Measurements from ENCODE around the gene DAPK1.

Gene DAPK1

DNA sequence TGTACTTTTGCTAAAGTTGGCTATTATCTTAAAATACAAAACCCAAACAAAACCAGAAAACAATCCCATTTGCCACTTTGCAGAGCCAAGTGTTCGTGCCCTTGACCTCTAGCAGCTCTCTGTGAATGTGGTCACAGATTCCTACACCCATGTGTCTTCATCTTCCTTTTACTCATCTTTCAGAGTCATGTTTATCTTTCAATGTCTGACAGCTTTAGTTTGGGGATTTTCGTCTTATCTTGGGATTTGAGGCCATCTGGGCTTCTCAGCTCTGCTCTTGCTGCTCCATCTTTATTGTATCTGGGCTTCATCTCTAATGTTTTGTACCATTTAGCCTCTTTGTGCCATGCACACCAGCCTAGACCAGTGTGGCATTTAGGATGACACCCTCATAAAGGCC is 81.0 kb downstream of the DAPK1 start:
- Histone ChIP-seq H3F3A (ENCODE audit: insufficient read depth, low read length) (no peaks in the 10 kb centered on the region), H3K36me3 (ENCODE audit: insufficient read depth, low read length) (no peaks in the 10 kb centered on the region), H3K9me2 (ENCODE audit: low read depth, low read length) (no peaks in the 10 kb centered on the region), H3K9me3 (ENCODE audit: low read length) (no peaks in the 10 kb centered on the region), H3K79me2 (ENCODE audit: insufficient read depth, low read length) (no peaks in the 10 kb centered on the region), H2AFZ (ENCODE audit: low read length) (no peak overlapping the region), H4K20me1 (ENCODE audit: insufficient read depth, low read length) (no peaks in the 10 kb centered on the region), H3K4me1 (ENCODE audit: insufficient read depth, low read length, severe bottlenecking) (no peaks in the 10 kb centered on the region), H3K4me2 (ENCODE audit: low read length) (no peak overlapping the region), H3K27ac (ENCODE audit: low read depth, low read length, poor library complexity, severe bottlenecking) (no peak overlapping the region), H3K4me3 (ENCODE audit: low read depth, low read length, poor library complexity, severe bottlenecking) (no peak overlapping the region), H3K27me3 (ENCODE audit: insufficient read depth, low read length) (peaks cover 3% of the 10 kb centered on the region; the same call in 1 of the 2 replicates), H3K9ac (ENCODE audit: low read length) (no peak overlapping the region)
- TF ChIP-seq, protein P1, sequence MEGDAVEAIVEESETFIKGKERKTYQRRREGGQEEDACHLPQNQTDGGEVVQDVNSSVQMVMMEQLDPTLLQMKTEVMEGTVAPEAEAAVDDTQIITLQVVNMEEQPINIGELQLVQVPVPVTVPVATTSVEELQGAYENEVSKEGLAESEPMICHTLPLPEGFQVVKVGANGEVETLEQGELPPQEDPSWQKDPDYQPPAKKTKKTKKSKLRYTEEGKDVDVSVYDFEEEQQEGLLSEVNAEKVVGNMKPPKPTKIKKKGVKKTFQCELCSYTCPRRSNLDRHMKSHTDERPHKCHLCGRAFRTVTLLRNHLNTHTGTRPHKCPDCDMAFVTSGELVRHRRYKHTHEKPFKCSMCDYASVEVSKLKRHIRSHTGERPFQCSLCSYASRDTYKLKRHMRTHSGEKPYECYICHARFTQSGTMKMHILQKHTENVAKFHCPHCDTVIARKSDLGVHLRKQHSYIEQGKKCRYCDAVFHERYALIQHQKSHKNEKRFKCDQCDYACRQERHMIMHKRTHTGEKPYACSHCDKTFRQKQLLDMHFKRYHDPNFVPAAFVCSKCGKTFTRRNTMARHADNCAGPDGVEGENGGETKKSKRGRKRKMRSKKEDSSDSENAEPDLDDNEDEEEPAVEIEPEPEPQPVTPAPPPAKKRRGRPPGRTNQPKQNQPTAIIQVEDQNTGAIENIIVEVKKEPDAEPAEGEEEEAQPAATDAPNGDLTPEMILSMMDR (IDR thresholded peaks at IDR 0.05; ENCODE audit: low read length): no peak
- no peak for TF ChIP-seq EZH2 (IDR thresholded peaks at IDR 0.05; ENCODE audit: borderline replicate concordance, low read length)

DNA sequence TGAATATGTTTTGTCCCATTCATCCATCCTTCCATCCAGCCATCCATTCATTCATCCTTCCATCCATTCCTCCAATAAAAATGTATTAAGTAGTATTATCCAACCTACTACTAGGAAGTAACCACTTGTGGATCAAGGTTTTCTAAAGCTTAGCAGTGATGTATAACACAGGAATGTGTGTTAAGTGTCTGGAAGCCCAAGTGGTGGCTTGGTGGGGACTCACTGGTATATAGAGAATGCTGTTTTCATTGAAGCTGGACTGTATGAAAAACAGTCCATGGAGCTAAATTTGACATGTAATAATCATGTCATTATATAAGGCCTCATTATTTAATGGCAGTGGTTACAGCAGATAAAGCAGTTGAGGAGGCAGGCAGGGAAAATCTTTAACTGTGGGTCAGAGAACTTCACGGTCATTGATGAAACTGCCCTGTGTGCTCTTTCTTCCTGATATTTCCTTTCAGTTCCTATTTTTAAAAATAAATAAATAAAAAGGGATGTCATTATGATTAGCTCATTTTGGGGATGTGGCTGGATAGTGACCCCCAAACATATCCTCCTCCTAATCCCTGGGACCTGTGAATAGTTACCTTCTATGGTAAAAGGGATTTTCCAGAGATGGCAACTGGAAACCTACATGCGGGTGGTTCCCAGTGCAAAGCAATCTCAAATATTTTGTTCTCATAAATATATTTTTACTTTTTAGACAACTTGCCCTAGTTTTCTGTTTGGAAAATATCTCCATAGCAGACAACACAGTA is 82.3 kb downstream of the DAPK1 start:
- Histone ChIP-seq H3F3A (ENCODE audit: insufficient read depth, low read length) (no peaks in the 10 kb centered on the region), H3K79me2 (ENCODE audit: insufficient read depth, low read length) (no peaks in the 10 kb centered on the region), H3K9me3 (ENCODE audit: low read length) (no peaks in the 10 kb centered on the region), H3K4me2 (ENCODE audit: low read length) (no peak overlapping the region), H3K9ac (ENCODE audit: low read length) (no peak overlapping the region), H3K27me3 (ENCODE audit: insufficient read depth, low read length) (peaks cover 3% of the 10 kb centered on the region; the same call in 1 of the 2 replicates), H2AFZ (ENCODE audit: low read length) (no peak overlapping the region), H3K4me3 (ENCODE audit: low read depth, low read length, poor library complexity, severe bottlenecking) (no peak overlapping the region), H3K36me3 (ENCODE audit: insufficient read depth, low read length) (no peaks in the 10 kb centered on the region), H4K20me1 (ENCODE audit: insufficient read depth, low read length) (no peaks in the 10 kb centered on the region), H3K27ac (ENCODE audit: low read depth, low read length, poor library complexity, severe bottlenecking) (no peak overlapping the region), H3K9me2 (ENCODE audit: low read depth, low read length) (no peaks in the 10 kb centered on the region), H3K4me1 (ENCODE audit: insufficient read depth, low read length, severe bottlenecking) (no peaks in the 10 kb centered on the region)
- TF ChIP-seq, protein P1 (IDR thresholded peaks at IDR 0.05; ENCODE audit: low read length): no peak
- TF ChIP-seq EZH2 (IDR thresholded peaks at IDR 0.05; ENCODE audit: borderline replicate concordance, low read length): no peak

DNA sequence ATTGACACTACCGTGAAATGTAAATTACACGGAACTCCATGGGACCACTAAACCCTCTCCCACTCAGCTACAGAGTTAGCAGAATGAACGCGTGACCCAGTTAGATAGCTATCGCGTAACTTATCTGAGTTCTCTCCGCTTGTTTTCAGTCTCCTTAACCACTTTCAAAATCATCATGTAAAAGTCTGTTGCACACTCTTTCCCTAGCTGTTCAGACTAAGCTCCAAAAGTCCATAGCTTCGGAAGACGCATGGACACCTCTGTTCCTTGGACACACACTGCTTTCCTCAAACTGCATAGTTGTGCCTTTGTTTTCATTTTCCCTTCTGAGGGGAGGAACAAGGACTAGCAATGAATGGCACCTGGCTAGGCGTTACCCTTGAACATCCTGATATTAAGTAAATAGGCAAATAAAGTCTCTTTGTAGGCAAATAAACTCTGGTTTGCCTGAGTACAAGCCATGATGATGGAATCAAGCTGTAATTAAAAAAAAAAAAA is 83.3 kb downstream of the DAPK1 start:
- H3K4me3 ChIP-seq (ENCODE audit: low read depth, low read length, poor library complexity, severe bottlenecking): no peak overlapping the region
- H2AFZ ChIP-seq (ENCODE audit: low read length): no peak overlapping the region
- no peaks in the 10 kb centered on the region for H3K79me2 ChIP-seq (ENCODE audit: insufficient read depth, low read length)
- no peaks in the 10 kb centered on the region for H3K9me2 ChIP-seq (ENCODE audit: low read depth, low read length)
- H3K27ac ChIP-seq (ENCODE audit: low read depth, low read length, poor library complexity, severe bottlenecking): no peak overlapping the region
- no peaks in the 10 kb centered on the region for H3K9me3 ChIP-seq (ENCODE audit: low read length)
- H3F3A ChIP-seq (ENCODE audit: insufficient read depth, low read length): no peaks in the 10 kb centered on the region
- TF ChIP-seq, protein P1 (IDR thresholded peaks at IDR 0.05; ENCODE audit: low read length): no peak
- no peak for TF ChIP-seq EZH2 (IDR thresholded peaks at IDR 0.05; ENCODE audit: borderline replicate concordance, low read length)
- H3K4me2 ChIP-seq (ENCODE audit: low read length): no peak overlapping the region
- no peaks in the 10 kb centered on the region for H3K36me3 ChIP-seq (ENCODE audit: insufficient read depth, low read length)
- no peaks in the 10 kb centered on the region for H4K20me1 ChIP-seq (ENCODE audit: insufficient read depth, low read length)
- H3K9ac ChIP-seq (ENCODE audit: low read length): no peak overlapping the region
- H3K27me3 ChIP-seq (ENCODE audit: insufficient read depth, low read length): peaks cover 3% of the 10 kb centered on the region; the same call in 1 of the 2 replicates
- H3K4me1 ChIP-seq (ENCODE audit: insufficient read depth, low read length, severe bottlenecking): no peaks in the 10 kb centered on the region

Data from OCI-LY1 (cell line).